ENCODE results near the gene RGS18.

- TF ChIP-seq POLR2A (IDR thresholded peaks at IDR 0.05; ENCODE audit: low read depth, low read length) (no peak), TAF1 (IDR thresholded peaks at IDR 0.05; ENCODE audit: low read depth, low read length) (no peak), POLR2AphosphoS5 (IDR thresholded peaks at IDR 0.05; ENCODE audit: low read depth, low read length) (no peak)
Observed at GRCh38 chr1:192147221-192147620, 11.0 kb upstream of the RGS18 start.
